OCI-LY7 (cell line): ENCODE results near the gene SORCS1.

Experiments
- EZH2phosphoT487 ChIP-seq: fragments of 200-600 bp; sonication (generic); IDR thresholded peaks from 2 replicates; pipeline ENCODE4 v1.6.1; 2018; ENCODE audit warnings: low read depth, borderline replicate concordance, mild to moderate bottlenecking, mixed run types, antibody characterized with exemption, low read length, moderate library complexity, mixed read lengths
- TF ChIP-seq, protein P1 (sequence below): fragments of 200-600 bp; sonication (generic); conservative IDR thresholded peaks from 2 replicates; pipeline ENCODE4 v1.5.1; 2014; ENCODE audit warnings: mild to moderate bottlenecking, antibody characterized with exemption, low read length, moderate library complexity, mixed read lengths

- TF ChIP-seq, protein P1, sequence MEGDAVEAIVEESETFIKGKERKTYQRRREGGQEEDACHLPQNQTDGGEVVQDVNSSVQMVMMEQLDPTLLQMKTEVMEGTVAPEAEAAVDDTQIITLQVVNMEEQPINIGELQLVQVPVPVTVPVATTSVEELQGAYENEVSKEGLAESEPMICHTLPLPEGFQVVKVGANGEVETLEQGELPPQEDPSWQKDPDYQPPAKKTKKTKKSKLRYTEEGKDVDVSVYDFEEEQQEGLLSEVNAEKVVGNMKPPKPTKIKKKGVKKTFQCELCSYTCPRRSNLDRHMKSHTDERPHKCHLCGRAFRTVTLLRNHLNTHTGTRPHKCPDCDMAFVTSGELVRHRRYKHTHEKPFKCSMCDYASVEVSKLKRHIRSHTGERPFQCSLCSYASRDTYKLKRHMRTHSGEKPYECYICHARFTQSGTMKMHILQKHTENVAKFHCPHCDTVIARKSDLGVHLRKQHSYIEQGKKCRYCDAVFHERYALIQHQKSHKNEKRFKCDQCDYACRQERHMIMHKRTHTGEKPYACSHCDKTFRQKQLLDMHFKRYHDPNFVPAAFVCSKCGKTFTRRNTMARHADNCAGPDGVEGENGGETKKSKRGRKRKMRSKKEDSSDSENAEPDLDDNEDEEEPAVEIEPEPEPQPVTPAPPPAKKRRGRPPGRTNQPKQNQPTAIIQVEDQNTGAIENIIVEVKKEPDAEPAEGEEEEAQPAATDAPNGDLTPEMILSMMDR, result no peak
- TF ChIP-seq EZH2phosphoT487, result no peak
These were observed 437.3 kb downstream of the SORCS1 start for GRCh38 chr10:106727170-106727569.
